GM03348 (cell line): ENCODE measurements around the gene ENO1.
A peak's percentile ranks its signal among the peaks of the same experiment; 100 is the strongest.

ENCODE experiments used
- DNase-seq: peaks from one replicate; pipeline ENCODE4 v3.0.0; 2012; ENCODE audit warnings: low spot score

The ENO1 gene

GRCh38 chr1:8870616-8871538 is 7.6 kb downstream of the ENO1 start:
- DNase-seq = no peak

GRCh38 chr1:8870103-8870502 is 8.4 kb downstream of the ENO1 start:
- no peak for DNase-seq

DNA sequence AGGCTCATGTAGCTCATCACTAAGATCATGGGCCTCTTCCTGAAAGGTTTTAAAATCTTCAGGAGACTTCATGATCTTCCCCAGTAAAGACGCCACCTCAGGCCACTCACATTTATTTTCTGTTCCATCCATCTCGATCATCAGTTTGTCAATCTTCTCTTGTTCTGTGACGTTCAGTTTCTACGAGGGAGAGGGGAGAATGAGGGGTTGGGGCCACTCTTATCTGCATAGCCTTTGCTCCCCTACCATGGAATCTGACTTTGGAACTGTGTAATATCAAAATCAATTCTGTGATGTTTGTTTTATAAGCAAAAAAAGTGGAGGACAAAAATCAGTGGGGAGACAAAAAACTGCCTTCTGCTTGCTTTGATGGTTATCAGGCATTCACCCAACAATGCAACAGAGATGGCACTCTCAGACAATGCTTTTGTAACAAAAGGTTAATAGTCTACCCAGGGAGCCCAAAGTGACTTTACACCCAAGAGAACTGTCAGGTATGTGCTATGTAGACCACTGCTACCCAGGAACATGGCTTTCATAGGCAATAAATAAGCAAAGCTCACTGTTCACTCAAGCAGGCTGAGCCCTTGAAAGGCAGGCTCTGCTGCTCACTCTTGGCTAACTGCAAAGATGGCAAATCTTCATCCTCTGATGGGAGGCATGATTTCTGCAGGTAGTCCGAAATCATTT is 10.5 kb downstream of the ENO1 start:
- DNase-seq = no peak

DNA sequence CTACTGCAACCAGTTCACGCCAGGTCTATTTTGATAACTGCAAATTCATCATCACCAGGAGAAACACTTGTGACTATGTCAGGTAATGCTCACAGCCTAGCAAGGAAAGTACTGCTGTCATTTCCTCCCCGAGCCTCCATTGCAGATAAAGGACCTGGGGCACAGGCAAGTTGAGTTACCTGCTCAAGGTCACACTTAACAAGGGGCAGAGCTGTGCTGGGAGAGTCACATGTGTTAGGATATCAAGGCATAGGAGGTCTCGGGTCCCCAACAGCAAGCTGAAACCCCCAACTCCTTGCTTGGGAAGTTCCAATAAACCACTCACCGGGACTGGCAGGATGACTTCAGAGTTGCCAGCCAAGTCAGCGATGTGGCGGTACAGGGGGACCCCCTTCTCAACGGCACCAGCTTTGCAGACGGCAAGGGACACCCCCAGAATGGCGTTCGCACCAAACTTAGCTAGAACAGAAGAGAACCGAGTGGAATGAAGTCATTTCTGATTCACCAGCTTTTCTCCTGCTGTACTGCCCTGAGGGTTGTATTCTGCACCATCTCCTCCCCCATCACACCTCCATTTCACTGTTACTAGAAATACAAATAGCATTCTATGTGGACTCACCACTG is 11.6 kb downstream of the ENO1 start:
- DNase-seq = no peak

DNA sequence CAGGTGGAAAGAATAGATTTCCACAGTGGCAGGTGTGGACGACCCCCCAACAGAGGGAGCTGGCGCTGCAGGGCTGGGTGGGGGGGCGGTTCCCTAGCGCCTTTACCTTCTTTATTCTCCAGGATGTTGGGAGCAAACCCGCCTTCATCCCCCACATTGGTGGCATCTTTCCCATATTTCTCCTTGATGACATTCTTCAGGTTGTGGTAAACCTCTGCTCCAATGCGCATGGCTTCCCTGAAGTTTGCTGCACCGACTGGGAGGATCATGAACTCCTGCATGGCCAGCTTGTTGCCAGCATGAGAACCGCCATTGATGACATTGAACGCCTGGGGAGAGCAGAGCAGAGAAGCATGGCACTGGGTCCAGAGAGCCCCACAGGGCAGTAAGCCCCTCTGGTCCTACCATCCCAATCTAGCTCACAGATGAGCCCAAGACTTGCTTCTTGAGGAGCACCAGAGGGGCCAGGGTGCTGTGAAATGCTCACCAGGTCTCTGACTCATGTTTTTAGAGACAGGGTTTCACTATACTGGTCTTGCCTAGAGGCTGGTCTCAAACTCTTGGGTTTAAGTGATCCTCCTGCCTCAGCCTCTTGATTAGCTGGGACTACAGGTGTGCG is 12.2 kb downstream of the ENO1 start:
- DNase-seq = no peak

GRCh38 chr1:8864713-8865344 is 13.7 kb downstream of the ENO1 start:
- no peak for DNase-seq

DNA sequence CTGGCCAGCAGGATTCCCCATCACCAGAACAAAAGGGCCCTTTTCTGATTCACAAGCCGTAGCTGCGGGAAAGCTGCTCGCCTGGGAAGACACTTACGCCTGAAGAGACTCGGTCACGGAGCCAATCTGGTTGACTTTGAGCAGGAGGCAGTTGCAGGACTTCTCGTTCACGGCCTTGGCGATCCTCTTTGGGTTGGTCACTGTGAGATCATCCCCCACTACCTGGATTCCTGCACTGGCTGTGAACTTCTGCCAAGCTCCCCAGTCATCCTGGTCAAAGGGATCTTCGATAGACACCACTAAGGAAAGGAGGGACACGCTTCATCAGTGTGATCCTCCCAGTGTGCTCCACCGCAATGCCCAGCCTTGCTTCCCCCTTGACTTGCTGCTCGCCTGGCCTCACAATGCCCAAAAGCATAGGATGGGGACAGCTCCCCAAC is 14.7 kb downstream of the ENO1 start:
- no peak for DNase-seq

GRCh38 chr1:8863138-8863537 is 15.3 kb downstream of the ENO1 start:
- DNase-seq = no peak

- DNase-seq = no peak
Measured at GRCh38 chr1:8862528-8862927, 16.0 kb downstream of the ENO1 start.

GRCh38 chr1:8860738-8861516 is 17.6 kb downstream of the ENO1 start:
- no peak for DNase-seq

DNA sequence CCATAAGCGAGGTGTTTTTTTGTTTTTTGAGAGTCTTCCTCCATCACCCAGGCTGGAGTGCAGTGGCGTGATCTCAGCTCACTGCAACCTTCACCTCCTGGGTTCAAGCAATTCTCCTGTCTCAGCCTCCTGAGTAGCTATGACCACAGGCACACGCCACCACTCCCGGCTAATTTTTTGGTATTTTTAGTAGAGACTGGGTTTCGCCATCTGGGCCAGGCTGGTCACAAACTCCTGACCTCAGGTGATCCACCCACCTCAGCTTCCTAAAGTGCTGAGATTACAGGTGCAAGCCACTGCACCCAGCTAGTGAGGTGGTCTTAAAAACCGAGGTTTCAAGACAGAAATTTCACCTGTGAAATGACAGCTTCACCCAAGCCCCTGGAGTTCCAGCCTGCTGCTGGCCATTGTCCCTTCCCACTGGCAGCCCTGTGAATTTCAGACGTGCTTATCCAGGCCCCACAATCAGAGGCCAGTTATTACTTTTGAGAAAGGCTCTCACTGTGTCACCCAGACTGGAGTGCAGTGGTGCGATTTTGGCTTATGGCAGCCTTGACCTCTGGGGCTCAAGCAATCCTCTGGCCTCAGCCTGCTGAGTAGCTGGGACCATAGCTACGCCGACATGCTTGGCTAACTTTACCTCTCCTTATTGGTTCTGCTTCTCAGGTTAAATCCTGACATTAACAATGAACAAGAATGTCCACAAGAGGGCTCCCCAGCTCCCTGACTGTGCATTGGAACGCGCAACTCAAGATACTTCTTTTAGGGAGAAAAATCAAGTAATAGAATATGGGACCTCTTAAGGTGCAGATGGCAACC is 19.4 kb downstream of the ENO1 start:
- DNase-seq = peak; percentile 49

GRCh38 chr1:8858112-8858668 is 20.3 kb downstream of the ENO1 start:
- DNase-seq = peak; percentile 85

DNA sequence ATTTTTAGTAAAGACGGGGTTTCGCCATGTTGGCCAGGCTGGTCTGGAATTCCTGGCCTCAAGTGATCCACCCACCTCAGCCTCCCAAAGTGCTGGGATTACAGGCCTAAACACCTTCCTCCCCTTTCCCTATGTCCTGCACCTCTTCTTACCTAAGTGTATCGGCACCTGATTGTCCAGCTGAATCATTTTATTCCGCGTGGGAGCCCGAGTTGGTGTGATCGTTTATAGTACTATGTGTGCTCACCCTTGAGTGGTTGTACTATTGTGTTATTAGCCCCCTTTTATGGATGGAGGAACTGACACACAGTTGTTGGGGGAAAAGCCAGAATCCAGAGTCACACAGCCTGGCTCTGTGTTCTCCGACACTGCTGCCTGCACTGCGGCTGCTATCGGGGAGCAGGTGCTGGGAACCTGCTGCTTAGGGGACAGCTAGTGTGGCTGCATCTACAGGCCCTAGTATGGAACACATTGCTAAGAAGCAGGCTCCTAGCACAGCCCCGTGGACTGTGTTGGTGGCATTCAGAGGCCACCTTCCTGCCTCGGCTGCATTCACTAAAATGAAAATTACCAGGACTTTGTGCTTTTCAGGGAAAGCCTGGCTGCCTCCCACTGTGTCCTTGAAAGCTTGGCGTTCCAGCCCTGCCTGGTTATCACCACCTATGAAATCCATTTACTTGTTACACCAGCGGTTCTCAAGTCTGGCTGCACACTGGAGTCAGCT is 21.6 kb downstream of the ENO1 start:
- DNase-seq = no peak

DNA sequence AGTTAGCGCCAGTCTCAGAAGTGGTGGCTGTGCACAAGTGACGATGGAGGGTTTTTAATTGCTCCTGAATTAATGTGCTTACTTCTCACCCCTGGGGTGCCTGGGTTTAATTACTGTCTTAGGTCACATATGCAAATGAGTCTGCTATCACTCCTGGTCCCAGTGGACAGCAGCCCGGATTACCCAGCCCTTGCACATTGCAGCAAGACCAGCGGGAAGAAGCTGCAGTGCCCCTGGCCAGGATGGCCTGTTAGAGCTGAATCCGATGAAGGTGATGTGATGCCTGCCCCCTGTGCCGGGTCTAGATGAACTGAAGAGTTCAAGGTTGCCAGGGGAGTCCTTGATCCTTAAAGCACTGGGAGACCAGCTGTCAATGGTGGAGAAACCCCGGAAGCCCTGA is 24.2 kb downstream of the ENO1 start:
- no peak for DNase-seq

DNA sequence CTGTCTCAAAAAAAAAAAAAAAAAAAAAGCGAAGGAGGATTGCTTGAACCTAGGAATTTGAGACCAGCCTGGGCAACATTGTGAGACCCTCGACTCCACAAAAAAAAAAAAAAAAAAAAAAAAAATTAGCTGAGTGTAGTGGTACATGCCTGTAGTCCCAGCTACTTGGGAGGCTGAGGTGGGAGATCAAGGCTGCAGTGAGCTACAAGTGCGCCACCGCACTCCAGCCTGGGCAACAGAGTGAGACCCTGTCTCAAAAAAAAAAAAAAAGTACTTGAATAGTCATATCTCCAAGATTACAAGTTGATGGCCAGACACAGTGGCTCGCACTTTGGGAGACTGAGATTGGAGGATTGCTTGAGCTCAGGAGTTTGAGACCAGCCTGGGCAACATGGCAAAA is 27.4 kb downstream of the ENO1 start:
- DNase-seq = no peak

- DNase-seq = peak; percentile 96
Measured at GRCh38 chr1:8848663-8849386, 29.7 kb downstream of the ENO1 start.

GRCh38 chr1:8847990-8848389 is 30.5 kb downstream of the ENO1 start:
- DNase-seq = no peak

- DNase-seq = no peak
Measured at GRCh38 chr1:8846263-8846662, 32.2 kb downstream of the ENO1 start.
